K562 (cell line): ENCODE measurements around the gene CST5. TPM values are rescaled to one million over a fixed set of nuclear protein-coding genes. Genes with fewer than 3 reads are reported as not detected.

Experiments
- ATAC-seq: fragments of 200-7000 bp; cut with Tn5 transposase; 3 replicates; pipeline ENCODE4 v1.9.1; 2020; ENCODE audit warnings: moderate library complexity
- BruUV-seq: library from RNA; stranded (reverse); fragments of 400-500 nt; replicated peaks from 2 replicates; lab custom pipeline; 2021; lab: Mats Ljungman, UMichigan
- CTCF ChIA-PET: fragments of 300-600 bp; formaldehyde crosslinking; extraction: SDS; loops from one replicate; lab custom pipeline; 2021; ENCODE audit warnings: low intra/inter-chr PET ratio; lab: Yijun Ruan, JAX
- POLR2A ChIA-PET: fragments of 300-600, 350-650 bp; sonication (Branson Sonifier 250); formaldehyde crosslinking; extraction: SDS; loops from one replicate; lab custom pipeline; 2021; ENCODE audit warnings: antibody characterized with exemption, inconsistent platforms; lab: Yijun Ruan, JAX
- DNase-seq, 4 experiments: peaks; one replicate each; pipeline versions ENCODE4 v3.0.0 to v3.0.0-alpha.2; 2011 to 2018; ENCODE audit warnings: low spot score in 3 of 4, mixed read lengths in 3 of 4; ENCODE audit errors: extremely low read depth in 1 of 4
- FAIRE-seq: peaks from 2 replicates; lab custom pipeline; 2011; peaks lifted over from hg19 to GRCh38; lab: Jason Lieb, UNC
- H2AFZ ChIP-seq: 2 replicates; pipeline ENCODE4 v1.6.0; 2011; ENCODE audit warnings: low read depth, low read length, control low read depth, inconsistent platforms
- H3K27ac ChIP-seq: fragments of 200-600 bp; 3 replicates; pipeline ENCODE4 v1.8.0; 2011; ENCODE audit warnings: low read depth, mild to moderate bottlenecking, control low read depth, inconsistent platforms, low read length, moderate library complexity, mixed read lengths; ENCODE audit errors: extremely low read depth
- H3K27me3 ChIP-seq, 2 experiments: fragments of 300-600 bp in 1 of 2; 2 replicates in 1 of 2; 3 replicates in 1 of 2; pipeline versions ENCODE4 v1.6.0 to v1.8.0; 2011; ENCODE audit warnings: inconsistent platforms in 2 of 2, low read length in 2 of 2, mild to moderate bottlenecking in 1 of 2, mixed read lengths in 1 of 2, moderate library complexity in 1 of 2; ENCODE audit not compliant: control insufficient read depth in 2 of 2, insufficient read depth in 2 of 2
- H3K36me3 ChIP-seq: fragments of 300-600 bp; 3 replicates; pipeline ENCODE4 v1.8.0; 2011; ENCODE audit warnings: mild to moderate bottlenecking, low read length, inconsistent platforms; ENCODE audit not compliant: control insufficient read depth, insufficient read depth
- H3K4me1 ChIP-seq, 2 experiments: fragments of 200-600 bp in 1 of 2; replicated peaks in 1 of 2; 2 replicates in 1 of 2; 3 replicates in 1 of 2; pipeline versions ENCODE4 v1.5.1 to v1.8.0; 2011; ENCODE audit warnings: inconsistent platforms in 2 of 2, low read length in 2 of 2, mild to moderate bottlenecking in 1 of 2, mixed read lengths in 1 of 2, moderate library complexity in 1 of 2; ENCODE audit not compliant: control insufficient read depth in 2 of 2, insufficient read depth in 2 of 2
- H3K4me2 ChIP-seq: 2 replicates; pipeline ENCODE4 v1.6.1; 2011; ENCODE audit warnings: low read length, control low read depth, inconsistent platforms, mixed read lengths; ENCODE audit not compliant: insufficient read depth
- H3K4me3 ChIP-seq: fragments of 200-600 bp; sonication (generic), shearing (Covaris generic); 2 replicates; pipeline ENCODE4 v1.5.1; 2016; ENCODE audit warnings: control low read depth, inconsistent platforms
- H3K79me2 ChIP-seq: fragments of 200-600 bp; 3 replicates; pipeline ENCODE4 v1.8.0; 2011; ENCODE audit warnings: low read length, inconsistent platforms; ENCODE audit not compliant: control insufficient read depth, insufficient read depth
- H3K9ac ChIP-seq, 2 experiments: 2 replicates each; pipeline versions ENCODE4 v1.6.0 to v1.6.1; 2011; ENCODE audit warnings: low read depth in 2 of 2, low read length in 2 of 2, control low read depth in 1 of 2, inconsistent platforms in 1 of 2, mild to moderate bottlenecking in 1 of 2, mixed read lengths in 1 of 2; ENCODE audit not compliant: insufficient read depth in 1 of 2
- H3K9me1 ChIP-seq: one replicate; pipeline ENCODE4 v1.6.0; 2011; ENCODE audit warnings: inconsistent platforms, mild to moderate bottlenecking, low read length, moderate library complexity; ENCODE audit not compliant: control insufficient read depth, insufficient read depth
- H3K9me3 ChIP-seq: replicated peaks from 2 replicates; pipeline ENCODE4 v1.5.1; 2011; ENCODE audit warnings: low read depth, low read length, inconsistent platforms; ENCODE audit not compliant: control insufficient read depth, insufficient read depth
- H4K20me1 ChIP-seq: replicated peaks from 2 replicates; pipeline ENCODE4 v1.6.1; 2011; ENCODE audit warnings: low read length, inconsistent platforms, mixed read lengths; ENCODE audit not compliant: control insufficient read depth, insufficient read depth
- ATF7 ChIP-seq: fragments of 450-650 bp; IDR thresholded peaks from 2 replicates; pipeline ENCODE4 v1.7.1; 2014; ENCODE audit warnings: mild to moderate bottlenecking, moderate library complexity
- BMI1 ChIP-seq: fragments of 150-350 bp; IDR thresholded peaks from 2 replicates; pipeline ENCODE4 v1.6.1; 2014; ENCODE audit warnings: low read length
- GTF2A2 ChIP-seq: IDR thresholded peaks from 2 replicates; pipeline ENCODE4 v1.6.1; 2016; ENCODE audit warnings: mild to moderate bottlenecking, missing genetic modification characterization, missing compliant biosample characterization
- PBX2 ChIP-seq, 2 experiments: IDR thresholded peaks in 1 of 2; conservative IDR thresholded peaks in 1 of 2; 2 replicates each; pipeline ENCODE4 v1.6.1; 2016; ENCODE audit warnings: low read depth in 2 of 2, mild to moderate bottlenecking in 1 of 2, missing compliant biosample characterization in 1 of 2, missing genetic modification characterization in 1 of 2, moderate library complexity in 1 of 2
- TOE1 ChIP-seq, 2 experiments: fragments of 450-650 bp in 1 of 2; sonication (generic) in 1 of 2; formaldehyde crosslinking in 1 of 2; IDR thresholded peaks; 2 replicates each; pipeline versions ENCODE4 v1.7.1 to v1.8.0; 2016 to 2022; ENCODE audit warnings: borderline replicate concordance in 2 of 2, mild to moderate bottlenecking in 2 of 2, antibody characterized with exemption in 1 of 2, inconsistent platforms in 1 of 2, low read depth in 1 of 2, missing genetic modification reagents in 1 of 2, moderate library complexity in 1 of 2
- USF2 ChIP-seq: sonication (generic); formaldehyde crosslinking; IDR thresholded peaks from 2 replicates; pipeline ENCODE4 v1.5.0; 2020; ENCODE audit warnings: missing genetic modification reagents
- ZNF41 ChIP-seq: fragments of 250-450 bp; sonication (Bioruptor Pico); conservative IDR thresholded peaks from 2 replicates; pipeline ENCODE4 v1.4.0; 2020; ENCODE audit warnings: mild to moderate bottlenecking
- ZNF583 ChIP-seq: fragments of 250-450 bp; sonication (Bioruptor Pico); IDR thresholded peaks from 2 replicates; pipeline ENCODE4 v1.4.0; 2020
- ZNF639 ChIP-seq, 2 experiments: fragments of 200-800 bp in 1 of 2; sonication (Bioruptor generic) in 1 of 2; sonication (generic) in 1 of 2; formaldehyde crosslinking in 1 of 2; IDR thresholded peaks in 1 of 2; conservative IDR thresholded peaks in 1 of 2; 2 replicates each; pipeline versions ENCODE4 v1.5.0 to v1.6.1; 2016 to 2020; ENCODE audit warnings: missing compliant biosample characterization in 1 of 2, missing genetic modification characterization in 1 of 2, missing genetic modification reagents in 1 of 2
- ZNF76 ChIP-seq: fragments of 250-450 bp; sonication (Bioruptor Pico); IDR thresholded peaks from 2 replicates; pipeline ENCODE4 v1.4.0; 2020; ENCODE audit warnings: mild to moderate bottlenecking, moderate library complexity, borderline replicate concordance
- WGBS: fragments of 100-300 bp; shearing (Covaris generic); methylation state at CpG from one replicate; pipeline ENCODE4 v1.1.6; 2016; ENCODE audit warnings: low coverage, mixed read lengths; ENCODE audit not compliant: insufficient coverage; ENCODE audit errors: missing lambda C conversion rate; 5-methylcytosine and 5-hydroxymethylcytosine counted together
- in situ Hi-C: fragments of 300-500 bp; cut with MboI; formaldehyde crosslinking; loops from 4 replicates; pipeline ENCODE4 v1.15.0; 2018; ENCODE audit warnings: inconsistent platforms, mixed read lengths
- intact Hi-C: fragments of 100-400 bp; cut with micrococcal nuclease; formaldehyde crosslinking; loops from 2 replicates; pipeline ENCODE4 v1.14.2; 2022
- polyA plus RNA-seq, 8 experiments: library from polyadenylated mRNA; depleted of rRNA in 4 of 8; stranded (reverse) in 5 of 8; unstranded in 3 of 8; fragments of >200 nt; fragmentation: Nextera tagmentation in 2 of 8; fragmentation: Illumina TruSeq in 1 of 8; extraction: Ambion mirVana in 2 of 8; extraction: Trizol in 1 of 8; gene quantifications; 2 replicates each; pipeline versions ENCODE4 v1.2.1 to v1.2.3, GENCODE V29; 2011 to 2014; ENCODE audit warnings: inconsistent platforms in 1 of 8, missing spikeins in 1 of 8
- total RNA-seq, 7 experiments: library from RNA; depleted of rRNA in 6 of 7; stranded (reverse); fragments of >200 nt in 6 of 7; fragmentation: Illumina TruSeq in 2 of 7; extraction: Trizol in 2 of 7; gene quantifications; 2 replicates each; pipeline versions ENCODE4 v1.2.1 to v1.2.3, GENCODE V29; 2011 to 2021; ENCODE audit warnings: low replicate concordance in 1 of 7

CST5 gene
- total and polyA plus RNA-seq, 9 of the 15 experiments (the other 6 are each of a cell fraction or from before 2014, with no cell fraction given) = not detected

DNA sequence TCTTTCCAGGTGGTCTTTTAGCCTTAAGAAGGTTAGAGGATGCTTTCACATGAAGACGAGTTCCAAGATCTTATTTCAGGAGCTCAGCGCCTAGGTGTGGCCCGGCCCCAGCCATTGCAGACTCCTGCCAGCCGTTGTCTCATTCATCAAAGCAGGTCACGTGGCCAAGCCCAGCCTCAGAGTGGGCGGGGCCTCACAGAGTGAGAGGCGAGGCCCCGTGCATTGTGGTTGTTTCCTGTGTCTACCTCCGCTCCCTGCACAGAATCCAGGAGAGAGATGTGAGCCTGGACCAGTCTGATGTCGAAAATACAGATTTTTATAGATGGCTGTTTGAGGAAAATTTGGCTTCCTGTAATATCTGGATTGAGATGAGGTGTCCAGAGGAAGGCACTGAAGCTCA lies 49.2 kb upstream of the CST5 start (continued):
- TF ChIP-seq PBX2 (CRISPR knock-in tag; IDR thresholded peaks at IDR 0.05; ENCODE audit: low read depth) = no peak
- 0 out of 2 replicates have a peak, but pooled peaks have one; percentile 18 for TF ChIP-seq PBX2 (tag; conservative IDR thresholded peaks at IDR 0.05; ENCODE audit: low read depth)
- TF ChIP-seq GTF2A2 (tag) = no peak
- peak; percentile 61; the same call in 1 of the 2 replicates for TF ChIP-seq TOE1 (IDR thresholded peaks at IDR 0.05; ENCODE audit: borderline replicate concordance)
- TF ChIP-seq TOE1 (CRISPR knock-in tag; IDR thresholded peaks at IDR 0.05; ENCODE audit: borderline replicate concordance, low read depth) = no peak
- no peak for TF ChIP-seq ZNF583
- TF ChIP-seq BMI1 = no peak

DNA sequence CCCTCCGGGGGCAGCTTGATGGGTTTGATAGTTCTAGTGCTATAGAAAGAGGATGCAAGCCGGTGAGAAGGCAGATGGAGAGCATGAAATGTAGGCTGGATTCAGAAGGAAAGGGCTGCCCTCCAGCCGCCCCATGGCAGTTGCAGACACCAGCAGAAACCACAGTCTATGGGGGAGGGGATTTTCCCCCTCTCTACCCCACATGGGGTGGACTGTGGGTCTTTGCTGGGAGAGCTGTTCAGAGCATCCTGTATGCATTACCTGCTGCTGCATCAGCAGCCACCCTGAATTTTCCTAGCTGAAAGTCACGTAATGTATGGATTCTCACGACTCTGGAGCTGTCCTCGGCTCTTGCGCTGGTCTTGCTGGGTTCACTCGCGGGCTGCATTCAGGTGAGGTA lies 48.8 kb upstream of the CST5 start:
- FAIRE-seq (no peak), ATAC-seq (no peak; the same call in 2 of the 3 replicates), DNase-seq (no peak)
- no peaks in the 10 kb centered on the region for H3K9me1 ChIP-seq
- in situ Hi-C loops (no loop called here), intact Hi-C loops (no loop called here)
- no peaks in the 10 kb centered on the region for H3K79me2 ChIP-seq
- H3K4me3 ChIP-seq = no peak overlapping the region
- peak overlapping the region; percentile 32; the same call in 1 of the 2 replicates for H3K4me2 ChIP-seq
- no peaks in the 10 kb centered on the region for H3K27me3 ChIP-seq
- no TSS peak for BruUV-seq
- H3K9me3 ChIP-seq = no peaks in the 10 kb centered on the region
- 0 out of 2 replicates have a peak overlapping the region, but pooled peaks have one; percentile 26 for H2AFZ ChIP-seq
- no peaks in the 10 kb centered on the region for H4K20me1 ChIP-seq
- H3K9ac ChIP-seq = no peak overlapping the region
- TF ChIP-seq ZNF76 (CRISPR knock-in tag) (no peak), ZNF41 (no peak), ATF7 (no peak), USF2 (no peak), ZNF639 (CRISPR knock-in tag; conservative IDR thresholded peaks at IDR 0.05 in 1 of 2, IDR thresholded peaks at IDR 0.05 in 1 of 2) (no peak)
- ChIA-PET POLR2A (interaction anchor here (0.6 kb wide), 1 partner anchor 79 kb away, joined by 3 read pairs; no protein-coding TSS in a partner anchor), CTCF (no interaction called here)
- H3K36me3 ChIP-seq = no peaks in the 10 kb centered on the region
- 0% methylated on average over 3 of the region's 9 CpGs for WGBS
- no peak overlapping the region for H3K27ac ChIP-seq
- H3K4me1 ChIP-seq = no peaks in the 10 kb centered on the region; a peak in 1 of 5 replicates
